ENCODE results near the gene KRT8.
"Not testable (repeated sequence)": the region's sequence is repeated elsewhere in the genome, so short reads cannot be mapped to it uniquely, and the experiment has no call there.

Gene KRT8

GRCh38 chr12:52904509-52905300 is at the start of gene KRT8:
TSS of gene KRT8 (minus strand) at chr12:52905076. CDS start at chr12:52904981, 95 bp downstream.
- DNase-seq: not testable (repeated sequence)

GRCh38 chr12:52953181-52953841 is 48.4 kb upstream of the KRT8 start:
- DNase-seq: no peak

- no peak for DNase-seq
Observed at GRCh38 chr12:52952076-52952801, 47.4 kb upstream of the KRT8 start.

- DNase-seq: no peak
Observed at GRCh38 chr12:52951640-52952039, 46.8 kb upstream of the KRT8 start.

GRCh38 chr12:52951126-52951525 is 46.2 kb upstream of the KRT8 start:
- DNase-seq: no peak

GRCh38 chr12:52950553-52950952 is 45.7 kb upstream of the KRT8 start:
- DNase-seq: no peak

- no peak for DNase-seq
Observed at GRCh38 chr12:52949413-52950331, 44.8 kb upstream of the KRT8 start.

- DNase-seq: no peak
Observed at GRCh38 chr12:52947738-52948423, 43.0 kb upstream of the KRT8 start.

GRCh38 chr12:52946797-52947547 is 42.1 kb upstream of the KRT8 start:
- no peak for DNase-seq

GRCh38 chr12:52946334-52946733 is 41.5 kb upstream of the KRT8 start:
- DNase-seq: no peak

- DNase-seq: no peak
Observed at GRCh38 chr12:52945389-52946232, 40.7 kb upstream of the KRT8 start.

- DNase-seq: no peak
Observed at GRCh38 chr12:52944683-52945388, 40.0 kb upstream of the KRT8 start.

GRCh38 chr12:52942901-52943181 is 38.0 kb upstream of the KRT8 start:
- no peak for DNase-seq

GRCh38 chr12:52942066-52942900 is 37.4 kb upstream of the KRT8 start:
- DNase-seq: no peak

- DNase-seq: no peak
Observed at GRCh38 chr12:52929538-52929937, 24.7 kb upstream of the KRT8 start.

GRCh38 chr12:52927964-52928363 is 23.1 kb upstream of the KRT8 start:
- DNase-seq: no peak

- no peak for DNase-seq
Observed at GRCh38 chr12:52926596-52927234, 21.8 kb upstream of the KRT8 start.
